ENCODE results near the gene TM4SF4.

DNA sequence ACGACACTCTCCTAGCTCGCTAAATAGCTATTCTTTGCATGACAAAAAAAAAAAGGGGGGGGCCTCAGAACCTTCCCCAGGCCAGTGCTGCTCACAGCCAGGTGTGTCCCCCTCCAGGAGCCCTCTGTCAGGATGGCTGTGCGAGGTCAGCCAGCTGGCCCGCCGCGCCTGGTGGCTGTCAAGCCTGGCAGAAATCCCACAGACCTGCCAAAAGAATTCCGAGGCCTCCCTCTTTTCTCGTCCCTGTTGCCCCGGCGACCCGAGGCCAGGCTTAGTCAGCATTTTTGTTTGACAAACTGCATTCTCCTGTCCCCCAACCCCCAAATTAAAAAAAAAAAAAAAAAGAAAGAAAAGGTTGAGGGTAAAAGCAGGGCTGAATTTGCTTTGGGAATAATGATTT is 61.9 kb downstream of the TM4SF4 start:
- TF ChIP-seq ZC3H10 (CRISPR knock-in tag; IDR thresholded peaks at IDR 0.05), result no peak
- TF ChIP-seq RARB (CRISPR knock-in tag; IDR thresholded peaks at IDR 0.05), result no peak
- TF ChIP-seq BACH2 (CRISPR knock-in tag; IDR thresholded peaks at IDR 0.05; ENCODE audit: borderline replicate concordance), result no peak
- no peak for TF ChIP-seq ZNF565 (CRISPR knock-in tag; conservative IDR thresholded peaks at IDR 0.05; ENCODE audit: low read depth)
- TF ChIP-seq, protein P1, sequence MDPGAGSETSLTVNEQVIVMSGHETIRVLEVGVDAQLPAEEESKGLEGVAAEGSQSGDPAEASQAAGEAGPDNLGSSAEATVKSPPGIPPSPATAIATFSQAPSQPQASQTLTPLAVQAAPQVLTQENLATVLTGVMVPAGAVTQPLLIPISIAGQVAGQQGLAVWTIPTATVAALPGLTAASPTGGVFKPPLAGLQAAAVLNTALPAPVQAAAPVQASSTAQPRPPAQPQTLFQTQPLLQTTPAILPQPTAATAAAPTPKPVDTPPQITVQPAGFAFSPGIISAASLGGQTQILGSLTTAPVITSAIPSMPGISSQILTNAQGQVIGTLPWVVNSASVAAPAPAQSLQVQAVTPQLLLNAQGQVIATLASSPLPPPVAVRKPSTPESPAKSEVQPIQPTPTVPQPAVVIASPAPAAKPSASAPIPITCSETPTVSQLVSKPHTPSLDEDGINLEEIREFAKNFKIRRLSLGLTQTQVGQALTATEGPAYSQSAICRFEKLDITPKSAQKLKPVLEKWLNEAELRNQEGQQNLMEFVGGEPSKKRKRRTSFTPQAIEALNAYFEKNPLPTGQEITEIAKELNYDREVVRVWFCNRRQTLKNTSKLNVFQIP (CRISPR knock-in tag; IDR thresholded peaks at IDR 0.05; ENCODE audit: borderline replicate concordance, low read depth), result no peak
- no peak for TF ChIP-seq PPARA (CRISPR knock-in tag; IDR thresholded peaks at IDR 0.05; ENCODE audit: borderline replicate concordance)
- no peak for TF ChIP-seq ARNTL (CRISPR knock-in tag; IDR thresholded peaks at IDR 0.05; ENCODE audit: borderline replicate concordance, low read depth)
- TF ChIP-seq TCF4 (CRISPR knock-in tag; IDR thresholded peaks at IDR 0.05; ENCODE audit: borderline replicate concordance), result peak; percentile 11; the same call in 1 of the 2 replicates
